Right lobe of liver (tissue), 4 donors: ENCODE measurements around the gene AGPAT1.

ENCODE experiments used
- POLR2A ChIP-seq: fragments of 450-650 bp; IDR thresholded peaks from one replicate; pipeline ENCODE4 v1.6.1; 2017; ENCODE audit warnings: antibody characterized with exemption, mild to moderate bottlenecking
- TF ChIP-seq, protein P1 (sequence below), 4 donors: fragments of 200-600 bp in 3 of 4; fragments of 450-650 bp in 1 of 4; IDR thresholded peaks; one replicate each; pipeline versions ENCODE4 v1.5.1 to v1.8.0; 2016 to 2022; ENCODE audit warnings: antibody characterized with exemption in 4 of 4, mild to moderate bottlenecking in 2 of 4
- donor health status: DM: no; HTN: no; CAD: no.
- donor health status: DM: no; HTN: no; CAD: no.
- donor health status: DM: no; HTN: yes; CAD: no.

DNA sequence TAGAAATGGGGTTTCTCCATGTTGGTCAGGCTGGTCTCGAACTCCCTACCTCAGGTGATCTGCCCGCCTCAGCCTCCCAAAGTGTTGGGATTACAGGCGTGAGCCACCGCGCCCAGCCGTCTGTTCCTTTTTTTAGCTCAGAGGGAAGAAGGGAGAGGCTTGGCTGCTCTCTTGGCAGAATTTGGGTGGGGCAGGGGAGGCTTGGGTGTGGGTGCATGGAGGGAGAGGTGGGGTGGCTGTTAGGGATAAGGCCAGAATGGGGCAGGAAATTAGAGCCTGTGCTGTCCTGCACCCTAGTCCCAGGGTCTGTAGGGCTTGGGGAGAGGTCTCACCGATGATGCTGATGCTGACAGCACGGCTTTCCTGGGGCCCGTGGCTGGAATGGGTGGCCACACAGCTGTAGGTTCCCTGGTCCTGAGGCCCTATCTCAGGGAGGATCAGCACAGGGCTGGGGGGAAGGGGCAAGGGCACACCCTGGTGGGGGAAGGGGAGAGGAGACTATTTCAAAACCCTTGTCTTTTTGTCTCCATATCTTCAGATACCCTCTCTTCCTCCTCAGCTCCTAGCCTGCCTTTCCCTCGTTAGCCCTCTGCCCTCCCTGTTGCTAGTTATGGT lies 6.1 kb upstream of the AGPAT1 start:
- TF ChIP-seq, protein P1, sequence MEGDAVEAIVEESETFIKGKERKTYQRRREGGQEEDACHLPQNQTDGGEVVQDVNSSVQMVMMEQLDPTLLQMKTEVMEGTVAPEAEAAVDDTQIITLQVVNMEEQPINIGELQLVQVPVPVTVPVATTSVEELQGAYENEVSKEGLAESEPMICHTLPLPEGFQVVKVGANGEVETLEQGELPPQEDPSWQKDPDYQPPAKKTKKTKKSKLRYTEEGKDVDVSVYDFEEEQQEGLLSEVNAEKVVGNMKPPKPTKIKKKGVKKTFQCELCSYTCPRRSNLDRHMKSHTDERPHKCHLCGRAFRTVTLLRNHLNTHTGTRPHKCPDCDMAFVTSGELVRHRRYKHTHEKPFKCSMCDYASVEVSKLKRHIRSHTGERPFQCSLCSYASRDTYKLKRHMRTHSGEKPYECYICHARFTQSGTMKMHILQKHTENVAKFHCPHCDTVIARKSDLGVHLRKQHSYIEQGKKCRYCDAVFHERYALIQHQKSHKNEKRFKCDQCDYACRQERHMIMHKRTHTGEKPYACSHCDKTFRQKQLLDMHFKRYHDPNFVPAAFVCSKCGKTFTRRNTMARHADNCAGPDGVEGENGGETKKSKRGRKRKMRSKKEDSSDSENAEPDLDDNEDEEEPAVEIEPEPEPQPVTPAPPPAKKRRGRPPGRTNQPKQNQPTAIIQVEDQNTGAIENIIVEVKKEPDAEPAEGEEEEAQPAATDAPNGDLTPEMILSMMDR (IDR thresholded peaks at IDR 0.05) = no peak
- TF ChIP-seq POLR2A = no peak
